Uterus (tissue), 4 donors: ENCODE data around the gene SBF1. TPM values are rescaled to one million over a fixed set of nuclear protein-coding genes. Genes with fewer than 3 reads are reported as not detected.

ENCODE experiments used
- DNase-seq, 2 donors: peaks; one replicate each; pipeline ENCODE4 v3.0.0-alpha.2; 2019 to 2020
- H3K27ac ChIP-seq, 2 donors: fragments of 200-600 bp; sonication (generic); 1 replicate in 1 of 2; 2 replicates in 1 of 2; pipeline ENCODE4 v1.5.1; 2016 to 2018
- H3K27me3 ChIP-seq, 2 donors: fragments of 200-600 bp; sonication (generic); one replicate each; pipeline ENCODE4 v1.5.1; 2018 to 2019; ENCODE audit warnings: control low read depth in 1 of 2
- H3K36me3 ChIP-seq, 2 donors: fragments of 200-600 bp; sonication (generic); one replicate each; pipeline ENCODE4 v1.5.1; 2019; ENCODE audit warnings: control low read depth in 1 of 2
- H3K4me1 ChIP-seq, 2 donors: fragments of 200-600 bp; sonication (generic); one replicate each; pipeline ENCODE4 v1.5.1; 2018 to 2019; ENCODE audit warnings: control low read depth in 1 of 2
- H3K4me3 ChIP-seq, 2 donors: fragments of 200-600 bp; sonication (generic); 1 replicate in 1 of 2; 2 replicates in 1 of 2; pipeline ENCODE4 v1.5.1; 2018 to 2019; ENCODE audit warnings: mild to moderate bottlenecking in 1 of 2
- H3K9me3 ChIP-seq, 2 donors: fragments of 200-600 bp; sonication (generic); one replicate each; pipeline ENCODE4 v1.5.1; 2019; ENCODE audit warnings: control low read depth in 1 of 2
- CTCF ChIP-seq, 4 experiments: fragments of 200-600 bp in 2 of 4; fragments of 450-650 bp in 2 of 4; sonication (generic) in 2 of 4; IDR thresholded peaks; one replicate each; pipeline ENCODE4 v1.5.1; 2016 to 2019; ENCODE audit warnings: antibody characterized with exemption in 4 of 4, mild to moderate bottlenecking in 2 of 4, moderate library complexity in 1 of 4
- POLR2A ChIP-seq, 2 donors: fragments of 450-650 bp; IDR thresholded peaks; one replicate each; pipeline ENCODE4 v1.6.1; 2016; ENCODE audit warnings: antibody characterized with exemption in 2 of 2, mild to moderate bottlenecking in 1 of 2, moderate library complexity in 1 of 2
- intact Hi-C: fragments of 100-400 bp; cut with DNase I; formaldehyde crosslinking; loops from one replicate; pipeline ENCODE4 v1.15.1; 2023; ENCODE audit warnings: low total_unique reads
- total RNA-seq, 4 donors: library from RNA; depleted of rRNA in 3 of 4; stranded (reverse); fragments of >200 nt in 3 of 4; gene quantifications; one replicate each; pipeline versions ENCODE4 v1.1.0 to v1.2.4, GENCODE V29; 2014 to 2023
- donor health status: DM: yes; HTN: yes; CAD: no.

SBF1 gene
- total RNA-seq, 4 donors from 2014 or later = 35.0 to 84.0 (median 60.9) TPM

DNA sequence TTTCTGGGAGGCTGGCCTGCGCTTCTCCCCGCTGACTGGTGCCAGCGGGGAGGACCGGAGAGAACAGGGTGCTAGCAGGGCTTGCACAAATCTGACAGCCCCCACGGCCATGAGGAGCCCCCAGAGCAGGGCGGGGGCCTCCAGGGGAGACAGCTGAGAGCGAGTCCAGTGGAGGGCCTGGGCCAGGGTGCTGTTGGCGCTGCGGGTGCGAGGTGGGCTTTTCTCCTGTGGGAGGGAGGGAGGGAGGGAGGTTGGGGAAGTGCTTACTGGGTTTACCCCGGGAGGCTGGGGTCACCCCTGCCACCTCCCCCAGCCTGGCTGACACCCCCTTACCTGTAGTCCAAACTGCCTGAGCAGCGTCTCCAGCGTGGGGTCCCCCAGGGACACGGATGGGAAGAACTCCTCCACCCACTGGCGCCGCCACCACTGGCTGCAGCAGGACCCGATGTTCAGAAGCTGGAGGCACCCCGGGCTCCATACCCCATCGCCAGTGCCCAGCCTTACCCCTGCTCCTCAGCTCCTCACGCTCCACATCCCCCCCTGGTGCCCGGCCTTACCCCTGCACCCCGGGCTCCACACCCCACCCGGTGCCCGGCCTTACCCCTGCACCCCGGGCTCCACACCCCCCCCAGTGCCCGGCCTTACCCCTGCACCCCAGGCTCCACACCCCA, 28.8 kb upstream of the SBF1 start:
- TF ChIP-seq CTCF (IDR thresholded peaks at IDR 0.05) (no peak), POLR2A (IDR thresholded peaks at IDR 0.05) (no peak)
- Histone ChIP-seq H3K4me3 (no peak overlapping the region), H3K27me3 (no peaks in the 10 kb centered on the region), H3K27ac (no peak overlapping the region), H3K9me3 (no peaks in the 10 kb centered on the region), H3K4me1 (peaks cover 3 to 13% of the 10 kb centered on the region in 2 donors), H3K36me3 (no peaks in the 10 kb centered on the region)
- no peak for DNase-seq
- intact Hi-C loops = loop anchor here (10.0 kb wide), 1 partner anchor 229 kb away; the partner anchor contains the start of gene MAPK11

GRCh38 chr22:50502628-50503474, 28.0 kb upstream of the SBF1 start:
- no peak overlapping the region for H3K4me3 ChIP-seq
- no peak overlapping the region for H3K27ac ChIP-seq
- DNase-seq = no peak
- no peaks in the 10 kb centered on the region for H3K27me3 ChIP-seq
- TF ChIP-seq POLR2A (IDR thresholded peaks at IDR 0.05) = no peak
- no peak for TF ChIP-seq CTCF (IDR thresholded peaks at IDR 0.05)
- peaks cover 3 to 13% of the 10 kb centered on the region in 2 donors for H3K4me1 ChIP-seq
- H3K36me3 ChIP-seq = no peaks in the 10 kb centered on the region
- no peaks in the 10 kb centered on the region for H3K9me3 ChIP-seq
- intact Hi-C loops = loop anchor here (10.0 kb wide), 1 partner anchor 228 kb away; the partner anchor contains the start of gene MAPK11

GRCh38 chr22:50502096-50502495, 27.3 kb upstream of the SBF1 start:
- Histone ChIP-seq H3K27ac (no peak overlapping the region), H3K4me3 (no peak overlapping the region), H3K9me3 (no peaks in the 10 kb centered on the region), H3K27me3 (no peaks in the 10 kb centered on the region), H3K36me3 (no peaks in the 10 kb centered on the region), H3K4me1 (peaks cover 3 to 13% of the 10 kb centered on the region in 2 donors)
- no peak for DNase-seq
- TF ChIP-seq POLR2A (IDR thresholded peaks at IDR 0.05) = no peak
- TF ChIP-seq CTCF (IDR thresholded peaks at IDR 0.05) = no peak
- intact Hi-C loops = loop anchor here (10.0 kb wide), 1 partner anchor 227 kb away; the partner anchor contains the start of gene MAPK11

DNA sequence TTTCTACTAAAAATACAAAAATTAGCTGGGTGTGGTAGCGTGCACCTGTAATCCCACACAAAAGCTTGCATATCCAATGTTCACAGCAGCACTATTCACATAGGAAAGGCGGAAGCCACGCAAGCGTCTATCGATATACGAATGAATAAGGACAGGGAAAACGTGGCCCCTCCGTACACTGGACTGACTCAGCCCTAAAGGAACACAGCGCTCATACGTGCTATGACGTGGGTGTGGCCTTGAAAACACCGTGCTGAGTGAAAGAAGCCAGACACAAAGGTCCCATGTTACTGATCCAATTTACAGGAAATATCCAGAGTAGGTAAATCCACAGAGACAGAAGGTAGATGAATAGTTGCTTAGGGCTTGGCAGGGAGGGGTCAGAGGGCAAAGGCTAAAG, 25.6 kb upstream of the SBF1 start:
- H3K36me3 ChIP-seq = no peaks in the 10 kb centered on the region
- no peaks in the 10 kb centered on the region for H3K4me1 ChIP-seq
- no peak overlapping the region for H3K27ac ChIP-seq
- DNase-seq = no peak
- H3K4me3 ChIP-seq = no peak overlapping the region
- TF ChIP-seq CTCF (IDR thresholded peaks at IDR 0.05) = no peak
- no peak for TF ChIP-seq POLR2A (IDR thresholded peaks at IDR 0.05)
- H3K9me3 ChIP-seq = no peaks in the 10 kb centered on the region
- intact Hi-C loops = loop anchor here (10.0 kb wide), 1 partner anchor 226 kb away; the partner anchor contains the start of gene MAPK11
- H3K27me3 ChIP-seq = no peaks in the 10 kb centered on the region
